Globus pallidus (tissue), 1 donor: ENCODE results near the gene TOR2A.
"Not testable (repeated sequence)": the region's sequence is repeated elsewhere in the genome, so short reads cannot be mapped to it uniquely, and the experiment has no call there.

Experiments
- DNase-seq: peaks from one replicate; pipeline ENCODE4 v3.0.0-alpha.2; 2015; ENCODE audit warnings: low spot score

TOR2A gene

DNA sequence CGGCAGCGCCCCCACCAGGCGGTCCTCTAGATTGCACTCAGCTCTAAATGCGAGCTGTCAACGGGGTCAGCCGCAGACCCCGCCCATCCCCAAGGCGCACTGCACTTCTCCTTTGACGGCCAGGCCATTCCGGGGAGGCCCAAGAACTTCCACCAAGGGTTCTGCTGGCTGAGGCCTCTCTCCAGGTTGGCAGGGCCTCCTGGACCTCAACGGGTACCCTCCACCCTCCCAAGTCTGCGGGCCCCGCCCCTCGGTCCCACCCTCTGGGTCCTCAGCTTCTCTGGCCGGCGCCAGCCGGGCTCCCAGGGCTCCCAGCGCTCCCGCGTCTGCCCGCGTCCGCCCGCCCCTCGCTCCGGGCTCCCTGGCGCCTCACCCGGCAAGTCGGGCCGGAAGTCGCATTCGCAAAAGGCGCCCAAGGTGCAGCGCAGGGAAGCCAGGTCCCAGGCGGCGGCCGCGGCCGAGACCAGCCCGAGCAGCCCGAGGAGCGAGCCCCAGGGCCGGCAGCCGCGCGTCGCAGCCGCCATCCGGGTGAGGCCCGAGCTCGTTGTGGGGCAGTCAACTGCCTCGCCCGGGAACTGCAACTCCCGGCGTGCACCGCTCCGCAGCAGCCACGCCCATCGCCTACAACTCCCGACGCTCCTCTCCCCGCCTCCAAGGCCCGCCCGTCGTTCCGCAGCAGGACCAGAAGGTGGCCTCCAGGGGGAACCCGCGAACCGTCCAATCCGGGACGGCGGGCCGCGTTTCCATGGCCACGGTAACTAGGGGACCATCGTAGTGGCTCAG lies at the start of gene TOR2A:
TOR2A (minus strand) TSS at position 548 of the 783 bp plus-strand sequence; CDS start at position 524, 24 bp downstream.
- DNase-seq: peak; percentile 97

DNA sequence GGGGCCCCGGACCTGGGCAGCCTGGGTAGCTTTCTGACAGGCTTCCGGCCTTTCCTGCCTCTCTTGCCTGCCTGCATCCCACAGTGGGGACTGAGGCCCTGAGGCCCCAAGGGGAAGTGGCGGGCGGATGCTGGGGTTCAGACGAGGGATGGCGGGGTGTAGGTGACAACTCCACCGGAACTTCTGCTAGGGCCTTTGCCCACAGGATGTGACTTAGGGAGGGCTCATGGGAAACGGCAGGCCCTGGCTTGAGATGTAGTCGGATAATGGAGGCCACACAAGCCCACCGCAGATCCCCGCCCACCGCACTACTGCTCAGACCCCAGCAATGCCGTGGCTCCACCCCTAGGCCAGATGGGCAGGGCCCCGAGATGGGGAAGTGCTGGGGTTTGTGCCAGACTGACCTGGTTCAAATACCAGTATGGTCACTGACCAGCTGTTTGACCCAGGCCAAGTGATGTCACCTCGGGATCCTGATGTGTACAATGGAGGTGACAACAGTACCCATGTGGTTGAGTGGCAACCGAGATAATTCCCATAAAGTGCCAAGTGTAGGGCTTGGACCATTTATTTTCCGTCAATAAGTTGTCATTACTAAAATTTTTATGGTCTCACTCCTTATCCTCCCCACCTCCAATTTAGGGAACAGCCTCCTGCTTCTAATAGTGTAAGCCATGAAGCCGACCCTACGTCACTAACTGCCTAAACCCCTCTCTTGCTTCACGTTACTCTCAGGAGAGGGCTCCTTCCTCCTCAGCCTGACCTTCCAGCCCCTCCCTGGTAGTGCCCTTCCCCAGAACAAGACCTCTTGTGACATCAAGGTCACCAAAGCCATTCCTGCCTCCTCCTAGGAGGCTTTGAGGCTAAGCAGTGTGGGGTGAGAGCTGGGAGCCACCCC lies 48.3 kb upstream of the TOR2A start:
- peak; percentile 33 for DNase-seq

- no peak for DNase-seq
Observed at GRCh38 chr9:127781806-127782205, 46.7 kb upstream of the TOR2A start.

- DNase-seq: not testable (repeated sequence)
Observed at GRCh38 chr9:127780909-127781308, 45.8 kb upstream of the TOR2A start.

DNA sequence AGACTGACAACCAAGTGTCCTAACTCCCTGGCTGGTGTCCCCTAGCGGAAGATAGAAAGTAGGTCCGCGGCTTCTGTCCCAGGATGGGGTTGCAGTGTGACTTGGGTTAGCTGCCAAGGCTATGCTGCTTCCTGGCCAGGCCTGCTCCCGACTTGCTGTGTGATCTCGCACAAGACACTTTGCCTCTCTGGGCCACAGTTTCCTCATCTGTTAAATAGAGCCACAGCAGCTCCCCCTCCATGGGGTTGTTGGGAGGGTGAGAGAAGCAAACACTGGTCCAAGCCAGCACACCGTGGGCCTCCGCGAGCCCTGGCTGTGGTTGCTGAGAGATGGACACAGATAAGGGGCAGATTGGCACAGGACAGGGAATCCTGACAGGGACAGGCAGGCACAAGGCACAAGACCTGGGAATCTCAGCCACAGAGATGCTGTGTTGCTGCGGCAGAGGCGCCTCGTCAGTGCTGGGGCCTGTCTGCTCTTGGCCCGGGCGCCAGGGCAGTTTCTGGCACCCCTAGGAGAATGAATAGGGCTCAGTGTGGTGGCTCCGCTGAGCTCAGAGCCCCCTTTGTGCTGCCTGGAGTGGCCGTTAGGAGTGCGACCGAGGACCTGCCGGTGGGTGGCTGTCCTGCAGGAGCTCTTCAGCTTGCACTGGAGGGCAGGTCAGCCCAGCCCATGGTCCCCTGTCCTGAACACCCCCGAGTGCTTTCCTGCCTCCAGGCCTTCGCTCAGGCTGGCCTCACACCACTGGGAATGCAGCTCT lies 45.2 kb upstream of the TOR2A start:
- peak; percentile 79 for DNase-seq

DNA sequence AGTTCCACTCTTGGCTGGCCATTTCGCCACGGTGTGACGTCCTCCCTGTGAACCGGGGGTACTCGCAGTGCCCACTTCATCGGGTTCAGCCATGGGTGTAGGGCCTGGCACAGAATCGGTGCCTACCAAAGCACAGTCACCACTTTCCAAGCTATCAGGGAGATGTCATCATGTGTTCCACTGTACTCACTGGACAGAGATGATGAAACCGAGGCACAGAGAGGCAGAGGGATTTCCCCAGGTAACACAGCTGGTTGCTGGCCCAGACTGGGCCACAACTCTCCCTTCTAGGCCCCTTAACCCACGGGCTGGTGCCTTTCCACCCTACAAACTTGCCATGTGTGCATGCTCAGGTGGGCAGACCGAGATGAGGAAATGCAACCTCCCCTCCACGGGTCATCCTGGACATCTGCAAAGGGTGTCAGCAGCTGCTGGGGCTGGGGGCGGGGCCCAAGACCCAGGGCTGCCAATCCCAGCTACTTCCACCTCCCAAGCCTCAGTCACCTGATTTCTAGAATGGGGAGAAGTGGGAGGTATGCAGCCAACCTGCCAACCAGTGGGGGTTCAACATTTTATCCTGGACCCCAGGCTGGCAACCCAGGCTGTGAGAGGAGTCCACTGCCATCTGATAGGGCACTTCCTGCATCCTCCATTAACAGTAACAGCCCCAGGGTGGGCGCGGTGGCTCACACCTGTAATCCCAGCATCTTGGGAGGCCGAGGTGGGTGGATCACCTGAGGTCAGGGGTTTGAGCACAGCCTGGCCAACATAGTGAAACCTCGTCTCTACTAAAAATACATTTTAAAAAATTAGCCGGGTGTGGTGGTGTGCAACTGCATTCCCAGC lies 44.3 kb upstream of the TOR2A start:
- DNase-seq: no peak

GRCh38 chr9:127778280-127779135 lies 43.4 kb upstream of the TOR2A start, which contains the start of gene SH2D3C:
TSS of gene SH2D3C (minus strand) at chr9:127778666. CDS start at chr9:127778627, 39 bp downstream.
- DNase-seq: no peak

DNA sequence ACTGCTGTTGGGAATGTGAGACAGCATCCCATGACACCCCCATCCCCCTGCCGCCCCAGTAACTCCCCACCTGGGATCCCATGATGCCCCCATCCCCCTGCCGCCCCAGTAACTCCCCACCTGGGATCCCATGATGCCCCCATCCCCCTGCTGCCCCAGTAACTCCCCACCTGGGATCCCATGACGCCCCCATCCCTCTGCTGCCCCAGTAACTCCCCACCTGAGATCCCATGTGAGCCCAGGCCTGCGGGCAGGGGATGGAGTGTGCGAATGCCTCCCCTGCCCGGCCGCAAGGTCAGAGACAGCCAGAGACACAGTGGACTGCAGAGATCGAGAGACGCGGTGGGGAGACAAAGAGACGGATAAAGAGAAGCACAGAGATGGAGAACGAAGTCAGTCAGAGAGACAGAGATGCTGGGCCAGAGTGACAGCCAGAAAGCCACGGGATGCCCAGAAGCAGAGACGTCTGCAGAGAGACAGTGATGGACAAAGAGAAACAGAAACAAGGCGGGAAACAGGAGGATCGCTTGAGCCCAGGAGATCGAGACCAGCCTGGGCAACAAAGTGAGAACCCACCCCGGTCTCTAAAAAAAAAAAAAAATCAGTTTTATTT lies 42.4 kb upstream of the TOR2A start:
- DNase-seq: no peak

DNA sequence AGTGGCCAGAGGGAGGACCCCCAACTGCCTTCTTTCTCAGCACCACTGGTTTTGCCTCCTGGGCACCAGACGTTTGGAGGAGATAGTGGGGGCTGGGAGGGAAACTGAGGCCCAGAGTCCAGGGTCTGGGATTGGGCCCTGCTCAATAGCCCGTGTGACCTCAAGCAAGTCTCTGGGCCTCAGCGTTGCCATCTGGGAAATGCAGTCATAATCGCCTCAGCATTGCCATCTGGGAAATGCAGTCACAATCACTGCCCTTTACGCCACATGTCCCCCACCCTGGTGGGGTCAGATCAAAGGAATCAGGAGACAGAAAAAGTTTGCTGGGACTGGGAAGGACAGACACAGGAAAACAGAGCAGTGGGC lies 41.8 kb upstream of the TOR2A start:
- DNase-seq: no peak

DNA sequence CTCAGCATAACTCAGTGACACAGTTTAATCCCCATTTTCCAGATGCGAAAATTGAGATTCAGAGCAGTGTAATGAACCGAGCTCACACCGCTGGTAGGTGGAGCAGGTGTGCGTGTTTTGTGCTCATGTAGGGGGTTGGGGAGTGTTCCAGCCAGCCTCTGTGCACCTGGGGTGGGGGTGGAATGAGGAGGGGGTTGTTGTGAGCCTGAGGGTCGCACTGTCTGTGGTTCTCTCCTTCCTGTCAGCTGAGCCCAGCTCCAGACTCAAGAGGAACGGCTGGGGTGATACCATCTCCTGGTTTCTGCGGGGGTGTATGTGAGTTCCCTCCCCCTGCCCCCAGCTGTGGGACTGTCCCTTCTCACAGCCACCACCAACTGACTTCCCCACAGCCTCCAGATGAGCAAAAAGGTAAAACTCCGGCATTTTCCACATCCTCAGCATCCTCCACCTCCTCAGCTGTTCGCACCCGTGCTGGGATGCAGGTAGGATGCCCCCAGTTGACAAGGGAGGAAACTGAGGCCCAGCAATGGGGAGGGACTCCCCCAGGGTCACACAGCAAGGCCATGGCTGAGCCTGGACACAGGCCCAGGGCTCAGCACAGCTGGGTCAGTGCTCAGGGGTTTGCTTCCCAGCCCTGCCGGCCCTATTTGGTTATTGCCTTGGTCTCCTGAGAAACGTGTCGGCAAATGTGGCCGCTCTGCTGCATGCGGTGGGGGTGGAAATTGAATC lies 41.3 kb upstream of the TOR2A start:
- no peak for DNase-seq

DNA sequence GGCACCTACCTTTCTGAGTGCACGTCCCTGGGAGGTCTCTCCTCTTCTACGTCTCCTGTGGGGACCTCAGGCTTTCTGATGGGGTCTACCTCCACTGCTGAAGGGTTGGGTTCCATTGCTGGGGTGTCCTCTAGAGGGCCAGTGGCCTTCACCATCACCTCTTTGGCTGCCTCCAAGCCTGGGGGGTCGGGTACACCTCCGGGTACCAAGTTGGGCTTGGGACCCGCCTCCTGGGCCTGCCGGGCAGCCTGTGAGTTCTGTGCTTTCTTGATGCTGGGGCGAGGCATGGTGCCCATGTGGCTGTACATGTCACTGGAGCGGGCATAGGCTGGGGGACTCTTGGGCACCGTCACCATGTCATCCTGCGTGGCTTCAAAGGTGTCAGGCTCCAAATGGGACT lies 38.9 kb upstream of the TOR2A start:
- DNase-seq: no peak

GRCh38 chr9:127773272-127773671 lies 38.2 kb upstream of the TOR2A start:
- no peak for DNase-seq

DNA sequence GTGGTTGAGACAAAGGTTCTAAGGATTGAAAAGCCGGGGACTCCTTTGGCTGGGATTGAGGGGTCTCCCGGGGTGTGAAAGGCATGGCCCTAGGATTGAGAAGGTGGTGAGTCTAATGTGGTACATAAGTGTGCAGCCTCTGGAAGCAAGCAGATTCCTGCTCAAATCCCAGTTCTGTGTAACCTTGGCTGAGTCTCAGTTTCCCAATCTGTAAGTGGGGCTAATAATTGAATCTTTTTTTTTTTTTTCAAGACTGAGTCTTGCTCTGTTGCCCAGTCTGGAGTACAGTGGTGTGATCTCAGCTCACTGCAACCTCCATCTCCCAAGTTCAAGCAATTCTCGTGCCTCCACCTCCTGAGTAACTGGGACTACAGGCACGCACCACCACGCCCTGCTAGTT lies 37.5 kb upstream of the TOR2A start:
- no peak for DNase-seq

DNA sequence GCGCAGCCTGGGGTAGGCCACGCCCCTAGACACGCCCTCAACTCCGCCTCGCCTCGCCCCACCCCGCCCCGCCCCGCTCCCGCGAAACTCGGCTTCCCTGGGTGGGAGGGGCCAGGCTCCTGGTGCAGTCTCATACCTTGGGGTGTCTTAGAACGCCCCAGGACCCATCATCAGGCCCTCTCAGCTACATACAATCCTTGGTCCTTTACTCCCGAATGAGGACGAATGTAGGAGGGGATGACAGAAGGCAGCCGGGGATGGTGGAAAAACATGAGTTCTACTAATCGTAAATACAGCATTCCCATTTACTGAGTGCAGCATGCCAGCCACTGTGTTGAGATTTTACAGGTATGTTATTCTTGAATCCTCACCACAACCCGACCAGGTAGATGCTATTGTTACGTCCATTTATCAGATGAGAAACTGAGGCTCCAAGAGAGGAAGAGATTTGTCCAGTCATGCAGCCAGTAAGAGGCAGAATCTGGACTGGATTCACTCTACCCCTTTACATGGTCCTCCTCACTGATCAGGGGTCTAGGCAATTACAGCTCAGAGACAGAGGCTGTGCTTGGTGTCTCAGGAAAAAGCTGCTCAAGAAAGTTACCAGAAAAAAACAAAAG lies 36.6 kb upstream of the TOR2A start:
- DNase-seq: no peak

GRCh38 chr9:127770905-127771569 lies 35.9 kb upstream of the TOR2A start:
- DNase-seq: peak; percentile 85

- DNase-seq: no peak
Observed at GRCh38 chr9:127770583-127770904, 35.5 kb upstream of the TOR2A start.

DNA sequence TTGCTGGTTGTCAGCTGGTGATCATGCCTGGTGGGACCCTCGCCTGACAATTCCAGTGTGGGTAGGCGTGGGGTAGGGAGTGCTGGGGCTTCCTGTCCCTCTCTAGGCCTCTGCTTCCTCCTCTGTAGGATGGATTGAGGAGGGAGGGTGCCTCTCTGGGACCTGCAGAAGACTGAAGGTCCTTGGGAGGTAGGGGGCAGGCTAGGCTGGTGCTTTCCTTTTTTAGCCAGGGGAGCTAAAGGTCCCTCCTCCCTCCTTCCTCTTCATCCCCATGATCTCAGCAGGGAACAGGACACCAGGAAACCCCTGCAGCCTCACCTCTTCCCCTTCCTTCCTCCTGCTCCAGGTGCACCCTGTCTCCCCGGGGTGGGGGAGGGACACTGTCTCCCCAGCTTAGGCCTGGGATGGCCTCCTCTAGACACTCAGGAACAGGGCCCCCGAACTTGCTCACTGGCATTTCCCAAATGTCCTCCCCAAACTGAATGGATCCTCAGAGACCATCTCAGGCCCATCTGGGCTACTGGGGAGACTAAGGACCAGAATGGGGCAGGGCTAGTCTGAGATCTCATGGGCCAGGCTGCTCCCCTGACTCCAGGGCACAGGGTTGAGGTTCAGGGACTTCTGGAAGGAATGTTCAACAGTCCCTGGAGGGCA lies 35.0 kb upstream of the TOR2A start:
- no peak for DNase-seq

DNA sequence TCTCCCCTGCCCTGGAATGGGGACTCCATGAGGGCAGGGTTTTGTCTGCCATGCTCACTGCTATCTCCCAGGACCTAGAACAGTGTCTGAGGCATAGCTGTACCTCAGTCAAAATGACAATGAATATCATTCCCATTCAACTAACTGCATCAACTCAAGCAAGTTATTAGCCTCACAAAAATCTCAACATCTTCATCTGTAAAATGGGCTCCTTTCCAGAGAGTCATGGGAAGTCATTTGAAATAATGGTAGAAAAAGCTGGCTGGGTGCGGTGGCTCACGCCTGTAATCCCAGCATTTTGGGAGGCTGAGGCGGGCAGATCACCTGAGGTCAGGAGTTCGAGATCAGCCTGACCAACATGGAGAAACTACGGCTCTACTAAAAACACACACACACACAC lies 34.0 kb upstream of the TOR2A start:
- DNase-seq: no peak
